Kidney epithelial cell (primary cell): ENCODE data around the gene ZNF616. TPM values are rescaled to one million over a fixed set of nuclear protein-coding genes. Genes with fewer than 3 reads are reported as not detected.

ENCODE experiments used
- DNase-seq: peaks from one replicate; pipeline ENCODE4 v3.0.0-alpha.2; 2010; ENCODE audit warnings: low read depth
- H3K27me3 ChIP-seq: 2 replicates; pipeline ENCODE4 v1.6.0; 2011; ENCODE audit warnings: low read length; ENCODE audit not compliant: control insufficient read depth, insufficient read depth
- H3K36me3 ChIP-seq: 2 replicates; pipeline ENCODE4 v1.5.1; 2011; ENCODE audit warnings: low read length; ENCODE audit not compliant: control insufficient read depth, insufficient read depth
- H3K4me3 ChIP-seq: 2 replicates; pipeline ENCODE4 v1.5.1; 2011; ENCODE audit warnings: low read depth, mild to moderate bottlenecking, control low read depth, low read length
- total RNA-seq: library from RNA; depleted of rRNA; stranded (reverse); fragments of >200 nt; gene quantifications from 2 replicates; pipeline ENCODE4 v1.2.3, GENCODE V29; 2015
- TF ChIP-seq, protein P1 (sequence below): IDR thresholded peaks from 2 replicates; pipeline ENCODE4 v1.5.1; 2011; ENCODE audit warnings: mild to moderate bottlenecking, moderate library complexity, low read length, control low read depth, inconsistent platforms; ENCODE audit not compliant: insufficient read depth, poor library complexity, severe bottlenecking

Gene ZNF616
- total RNA-seq, 1 donor from 2014 or later, result 12.9 TPM

DNA sequence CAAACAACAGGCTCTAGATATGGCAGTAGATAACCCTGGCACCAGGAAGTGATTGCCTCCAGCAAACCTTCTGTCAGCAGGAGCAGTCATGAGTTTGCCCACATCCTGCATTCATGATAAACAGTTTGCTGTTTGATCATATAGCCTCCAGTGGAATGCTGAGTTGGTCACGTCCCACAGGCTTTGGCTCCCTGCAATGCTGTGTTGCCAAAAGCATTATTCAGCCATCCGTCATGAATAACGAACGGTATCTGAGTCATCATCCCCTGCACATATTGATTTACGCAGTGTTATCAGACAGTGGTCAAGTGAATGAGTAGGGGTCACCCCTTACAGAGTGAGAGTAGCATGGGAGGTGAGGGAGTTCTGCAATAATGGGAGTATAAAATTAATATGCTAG, 69.2 kb downstream of the ZNF616 start:
- H3K4me3 ChIP-seq, result no peak overlapping the region
- peaks cover 6% of the 10 kb centered on the region for H3K36me3 ChIP-seq
- no peaks in the 10 kb centered on the region for H3K27me3 ChIP-seq
- TF ChIP-seq, protein P1, sequence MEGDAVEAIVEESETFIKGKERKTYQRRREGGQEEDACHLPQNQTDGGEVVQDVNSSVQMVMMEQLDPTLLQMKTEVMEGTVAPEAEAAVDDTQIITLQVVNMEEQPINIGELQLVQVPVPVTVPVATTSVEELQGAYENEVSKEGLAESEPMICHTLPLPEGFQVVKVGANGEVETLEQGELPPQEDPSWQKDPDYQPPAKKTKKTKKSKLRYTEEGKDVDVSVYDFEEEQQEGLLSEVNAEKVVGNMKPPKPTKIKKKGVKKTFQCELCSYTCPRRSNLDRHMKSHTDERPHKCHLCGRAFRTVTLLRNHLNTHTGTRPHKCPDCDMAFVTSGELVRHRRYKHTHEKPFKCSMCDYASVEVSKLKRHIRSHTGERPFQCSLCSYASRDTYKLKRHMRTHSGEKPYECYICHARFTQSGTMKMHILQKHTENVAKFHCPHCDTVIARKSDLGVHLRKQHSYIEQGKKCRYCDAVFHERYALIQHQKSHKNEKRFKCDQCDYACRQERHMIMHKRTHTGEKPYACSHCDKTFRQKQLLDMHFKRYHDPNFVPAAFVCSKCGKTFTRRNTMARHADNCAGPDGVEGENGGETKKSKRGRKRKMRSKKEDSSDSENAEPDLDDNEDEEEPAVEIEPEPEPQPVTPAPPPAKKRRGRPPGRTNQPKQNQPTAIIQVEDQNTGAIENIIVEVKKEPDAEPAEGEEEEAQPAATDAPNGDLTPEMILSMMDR, result no peak
- DNase-seq, result no peak

DNA sequence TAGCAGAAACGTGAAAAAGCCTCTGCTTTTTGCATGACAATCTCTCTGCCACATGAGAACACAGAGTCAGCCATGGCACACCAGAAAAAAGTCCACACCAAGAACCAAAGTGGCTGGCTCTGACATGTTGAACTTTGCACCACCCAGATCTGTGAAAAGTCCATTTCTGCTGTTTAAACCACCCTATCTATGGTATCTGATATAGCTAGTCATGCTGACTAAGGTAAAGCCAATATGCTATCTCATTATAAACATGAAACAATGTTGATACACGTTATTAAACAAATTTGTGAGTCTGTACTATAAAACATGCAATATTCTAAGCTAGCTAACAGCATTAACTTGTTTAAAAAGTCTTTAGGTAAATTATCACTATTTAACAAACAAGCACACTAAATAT, 70.1 kb downstream of the ZNF616 start:
- H3K36me3 ChIP-seq, result peaks cover 6% of the 10 kb centered on the region
- no peak for DNase-seq
- H3K27me3 ChIP-seq, result no peaks in the 10 kb centered on the region
- TF ChIP-seq, protein P1, result no peak
- H3K4me3 ChIP-seq, result no peak overlapping the region

DNA sequence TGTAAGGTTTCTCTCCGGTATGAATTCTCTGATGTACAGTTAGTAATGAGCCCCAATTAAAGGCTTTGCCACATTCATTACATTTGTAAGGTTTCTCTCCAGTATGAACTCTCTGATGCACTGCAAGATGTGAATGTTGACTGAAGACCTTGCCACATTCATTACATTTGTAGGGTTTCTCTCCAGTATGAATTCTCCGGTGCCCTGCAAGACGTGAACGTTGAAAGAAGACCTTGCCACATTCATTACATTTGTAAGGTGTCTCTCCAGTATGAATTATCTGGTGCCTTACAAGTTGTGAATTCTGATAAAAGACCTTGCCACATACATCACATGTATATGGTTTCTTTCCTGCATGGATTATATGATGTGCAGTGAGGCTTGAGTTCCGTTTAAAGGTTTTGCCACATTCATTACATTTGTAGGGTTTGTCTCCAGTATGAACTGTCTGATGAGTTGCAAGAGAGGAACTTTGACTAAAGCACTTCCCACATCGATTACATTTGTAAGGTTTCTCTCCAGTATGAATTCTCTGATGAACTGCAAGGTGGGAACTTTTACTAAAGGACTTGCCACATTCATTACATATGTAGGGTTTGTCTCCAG, 73.4 kb downstream of the ZNF616 start:
- Histone ChIP-seq H3K27me3 (no peaks in the 10 kb centered on the region), H3K36me3 (peaks cover 6% of the 10 kb centered on the region), H3K4me3 (no peak overlapping the region)
- TF ChIP-seq, protein P1, result no peak
- DNase-seq, result no peak

DNA sequence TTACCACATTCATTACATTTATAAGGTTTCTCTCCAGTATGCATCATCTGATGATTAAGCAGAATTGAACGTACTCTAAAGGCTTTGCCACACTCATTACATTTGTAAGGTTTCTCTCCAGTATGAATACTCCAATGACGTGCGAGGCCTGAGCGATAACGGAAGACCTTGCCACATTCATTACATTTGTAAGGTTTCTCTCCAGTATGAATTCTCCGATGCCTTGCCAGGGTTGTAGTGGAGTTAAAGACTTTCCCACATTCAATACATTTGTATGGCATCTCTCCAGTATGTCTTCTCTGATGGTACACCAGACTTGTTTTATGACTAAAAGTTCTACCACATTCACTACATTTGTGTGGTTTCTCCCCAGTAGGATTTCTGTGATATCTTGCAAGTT, 74.3 kb downstream of the ZNF616 start:
- no peak for DNase-seq
- Histone ChIP-seq H3K36me3 (peaks cover 6% of the 10 kb centered on the region), H3K27me3 (no peaks in the 10 kb centered on the region), H3K4me3 (no peak overlapping the region)
- TF ChIP-seq, protein P1, result no peak

Other genes starting within 250 kb of the ZNF616 start
- 10.3 and 10.6 TPM in 2 replicates for gene ZNF649, start 234.9 kb downstream of the ZNF616 start, total RNA-seq
- 3.4 and 5.8 TPM in 2 replicates for gene ZNF613, start 212.5 kb downstream of the ZNF616 start, total RNA-seq
- 6.6 and 10.4 TPM in 2 replicates for gene ZNF350, start 153.1 kb downstream of the ZNF616 start, total RNA-seq
- gene ZNF615, start 131.7 kb downstream of the ZNF616 start, total RNA-seq, result 3.2 and 13.1 TPM in 2 replicates
- 4.3 and 7.0 TPM in 2 replicates for gene ZNF614, start 111.6 kb downstream of the ZNF616 start, total RNA-seq
- gene ZNF432, start 91.1 kb downstream of the ZNF616 start, total RNA-seq, result 4.3 and 4.7 TPM in 2 replicates
- gene ZNF841, start 44.2 kb downstream of the ZNF616 start, total RNA-seq, result 8.4 and 10.3 TPM in 2 replicates
- gene ZNF836, start 31.7 kb upstream of the ZNF616 start, total RNA-seq, result 4.8 and 9.9 TPM in 2 replicates
- 329 and 361 TPM in 2 replicates for gene PPP2R1A, start 50.1 kb upstream of the ZNF616 start, total RNA-seq
- 7.3 and 15.0 TPM in 2 replicates for gene ZNF766, start 129.6 kb upstream of the ZNF616 start, total RNA-seq
- 8.0 and 11.0 TPM in 2 replicates for gene ZNF480, start 157.2 kb upstream of the ZNF616 start, total RNA-seq
- gene ZNF610, start 196.3 kb upstream of the ZNF616 start, total RNA-seq, result 4.5 and 5.8 TPM in 2 replicates
- gene ZNF880, start 230.0 kb upstream of the ZNF616 start, total RNA-seq, result 20.9 and 22.9 TPM in 2 replicates